SK-N-SH treated with all-trans-retinoic acid at 6 μM for 48 hours (cell line): ENCODE results near the gene TEKTIP1.
"Not testable (repeated sequence)": the region's sequence is repeated elsewhere in the genome, so short reads cannot be mapped to it uniquely, and the experiment has no call there.

Experiments
- ATAC-seq: fragments of 200-7000 bp; cut with Tn5 transposase; 3 replicates; pipeline ENCODE4 v1.9.1; 2020; ENCODE audit warnings: mild to moderate bottlenecking, moderate library complexity
- ARNTL ChIP-seq: fragments of 450-650 bp; formaldehyde crosslinking; IDR thresholded peaks from 2 replicates; pipeline ENCODE4 v1.5.0; 2020; ENCODE audit warnings: low read depth, mild to moderate bottlenecking, moderate library complexity, borderline replicate concordance
- GLIS3 ChIP-seq: fragments of 250-450 bp; sonication (Bioruptor Pico); IDR thresholded peaks from 2 replicates; pipeline ENCODE4 v1.5.0; 2020; ENCODE audit warnings: mild to moderate bottlenecking, moderate library complexity
- ISL1 ChIP-seq: fragments of 250-450 bp; sonication (Bioruptor Pico); IDR thresholded peaks from 2 replicates; pipeline ENCODE4 v2.1.2; 2022; ENCODE audit warnings: mild to moderate bottlenecking, moderate library complexity
- OSR1 ChIP-seq: fragments of 250-450 bp; sonication (Bioruptor Pico); IDR thresholded peaks from 2 replicates; pipeline ENCODE4 v1.8.0; 2022; ENCODE audit warnings: moderate library complexity, mild to moderate bottlenecking, inconsistent platforms
- POU6F1 ChIP-seq: fragments of 250-450 bp; sonication (Bioruptor Pico); IDR thresholded peaks from 2 replicates; pipeline ENCODE4 v1.8.0; 2021; ENCODE audit warnings: low read depth, mild to moderate bottlenecking, moderate library complexity, borderline replicate concordance
- PPARA ChIP-seq: fragments of 250-450 bp; sonication (Bioruptor Pico); IDR thresholded peaks from 2 replicates; pipeline ENCODE4 v1.5.0; 2020; ENCODE audit warnings: mild to moderate bottlenecking, borderline replicate concordance
- RARB ChIP-seq: fragments of 250-450 bp; sonication (Bioruptor Pico); IDR thresholded peaks from 2 replicates; pipeline ENCODE4 v1.8.0; 2021; ENCODE audit warnings: mild to moderate bottlenecking, moderate library complexity
- SNAI2 ChIP-seq: fragments of 250-450 bp; sonication (Bioruptor Pico); IDR thresholded peaks from 2 replicates; pipeline ENCODE4 v1.5.0; 2020; ENCODE audit warnings: mild to moderate bottlenecking, moderate library complexity
- TCF4 ChIP-seq: fragments of 250-450 bp; sonication (Bioruptor Pico); IDR thresholded peaks from 2 replicates; pipeline ENCODE4 v1.8.0; 2021; ENCODE audit warnings: mild to moderate bottlenecking, moderate library complexity, borderline replicate concordance
- TSHZ2 ChIP-seq: fragments of 250-450 bp; sonication (Bioruptor Pico); IDR thresholded peaks from 2 replicates; pipeline ENCODE4 v1.5.0; 2020; ENCODE audit warnings: mild to moderate bottlenecking, moderate library complexity
- ZC3H10 ChIP-seq: fragments of 250-450 bp; sonication (Bioruptor Pico); IDR thresholded peaks from 2 replicates; pipeline ENCODE4 v1.5.1; 2021; ENCODE audit warnings: mild to moderate bottlenecking, moderate library complexity
- ZFP3 ChIP-seq: fragments of 250-450 bp; sonication (Bioruptor Pico); IDR thresholded peaks from 2 replicates; pipeline ENCODE4 v1.5.0; 2020; ENCODE audit warnings: mild to moderate bottlenecking, moderate library complexity
- ZFP30 ChIP-seq: fragments of 450-650 bp; formaldehyde crosslinking; IDR thresholded peaks from 2 replicates; pipeline ENCODE4 v1.5.0; 2022; ENCODE audit warnings: mild to moderate bottlenecking, moderate library complexity
- ZNF565 ChIP-seq: fragments of 450-650 bp; formaldehyde crosslinking; conservative IDR thresholded peaks from 2 replicates; pipeline ENCODE4 v1.5.0; 2020; ENCODE audit warnings: low read depth, mild to moderate bottlenecking, moderate library complexity
- ZNF70 ChIP-seq: fragments of 450-650 bp; formaldehyde crosslinking; IDR thresholded peaks from 2 replicates; pipeline ENCODE4 v1.5.0; 2020; ENCODE audit warnings: mild to moderate bottlenecking, moderate library complexity
- TF ChIP-seq, protein P1 (sequence below): fragments of 250-450 bp; sonication (Bioruptor Pico); IDR thresholded peaks from 2 replicates; pipeline ENCODE4 v1.5.1; 2021; ENCODE audit warnings: mild to moderate bottlenecking, moderate library complexity
- TF ChIP-seq, protein P2 (sequence below): fragments of 250-450 bp; sonication (Bioruptor Pico); IDR thresholded peaks from 2 replicates; pipeline ENCODE4 v1.5.1; 2020; ENCODE audit warnings: low read depth, mild to moderate bottlenecking, moderate library complexity
- TF ChIP-seq, protein P3 (sequence below): fragments of 250-450 bp; sonication (Bioruptor Pico); IDR thresholded peaks from 2 replicates; pipeline ENCODE4 v1.8.0; 2020; ENCODE audit warnings: mild to moderate bottlenecking, moderate library complexity, borderline replicate concordance

The TEKTIP1 gene

DNA sequence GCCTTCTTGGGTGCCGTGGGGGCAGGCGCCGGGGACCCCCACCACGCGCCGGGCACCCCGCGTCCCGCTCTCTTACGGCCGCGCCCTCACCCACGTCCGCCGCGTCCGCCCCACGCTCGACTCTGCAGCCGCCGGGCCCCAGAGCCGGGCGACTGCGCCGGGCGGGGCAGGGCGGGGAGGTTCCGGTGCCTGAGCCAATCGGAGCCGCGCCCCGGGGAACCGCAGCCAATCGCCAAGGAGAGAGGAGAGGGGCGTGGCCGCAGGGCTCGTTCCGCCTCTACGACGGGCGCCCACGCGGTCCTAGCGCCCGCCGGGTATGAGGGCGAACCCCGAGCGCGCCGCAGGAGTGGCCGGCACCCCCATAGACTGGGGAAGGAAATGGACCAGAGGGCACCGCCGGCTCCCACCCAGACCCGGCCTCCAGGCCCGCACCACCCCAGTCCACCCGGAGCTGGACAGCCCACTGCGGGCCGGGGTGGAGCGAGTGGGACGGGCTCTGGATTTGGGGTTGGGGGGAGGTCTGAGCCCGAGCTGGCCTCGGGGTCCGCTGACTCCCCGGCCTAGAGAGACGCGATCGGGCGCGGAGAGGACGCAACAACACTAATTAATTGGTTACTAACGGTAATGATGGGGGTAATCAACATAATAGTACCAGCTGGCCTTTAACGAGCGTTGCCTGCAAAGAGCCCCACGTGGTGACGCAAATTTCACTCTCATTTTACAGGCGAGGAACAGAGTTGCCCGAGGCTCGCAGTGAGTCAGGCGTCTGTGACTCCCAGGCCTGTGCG lies 18.7 kb downstream of the TEKTIP1 start, which contains the start of gene MFSD12:
TSS of gene MFSD12 (minus strand) at position 126 of the 788 bp plus-strand sequence. CDS start 183 bp downstream, outside the sequence.
- no peak for TF ChIP-seq ZFP3 (CRISPR knock-in tag)
- peak; percentile 34; the same call in 1 of the 2 replicates for TF ChIP-seq TSHZ2 (CRISPR knock-in tag)
- no peak for TF ChIP-seq GLIS3
- peak; percentile 43; the same call in 1 of the 2 replicates for TF ChIP-seq TCF4 (CRISPR knock-in tag)
- TF ChIP-seq, all 23 proteins: peak for 2
- ATAC-seq = peak; percentile 97

DNA sequence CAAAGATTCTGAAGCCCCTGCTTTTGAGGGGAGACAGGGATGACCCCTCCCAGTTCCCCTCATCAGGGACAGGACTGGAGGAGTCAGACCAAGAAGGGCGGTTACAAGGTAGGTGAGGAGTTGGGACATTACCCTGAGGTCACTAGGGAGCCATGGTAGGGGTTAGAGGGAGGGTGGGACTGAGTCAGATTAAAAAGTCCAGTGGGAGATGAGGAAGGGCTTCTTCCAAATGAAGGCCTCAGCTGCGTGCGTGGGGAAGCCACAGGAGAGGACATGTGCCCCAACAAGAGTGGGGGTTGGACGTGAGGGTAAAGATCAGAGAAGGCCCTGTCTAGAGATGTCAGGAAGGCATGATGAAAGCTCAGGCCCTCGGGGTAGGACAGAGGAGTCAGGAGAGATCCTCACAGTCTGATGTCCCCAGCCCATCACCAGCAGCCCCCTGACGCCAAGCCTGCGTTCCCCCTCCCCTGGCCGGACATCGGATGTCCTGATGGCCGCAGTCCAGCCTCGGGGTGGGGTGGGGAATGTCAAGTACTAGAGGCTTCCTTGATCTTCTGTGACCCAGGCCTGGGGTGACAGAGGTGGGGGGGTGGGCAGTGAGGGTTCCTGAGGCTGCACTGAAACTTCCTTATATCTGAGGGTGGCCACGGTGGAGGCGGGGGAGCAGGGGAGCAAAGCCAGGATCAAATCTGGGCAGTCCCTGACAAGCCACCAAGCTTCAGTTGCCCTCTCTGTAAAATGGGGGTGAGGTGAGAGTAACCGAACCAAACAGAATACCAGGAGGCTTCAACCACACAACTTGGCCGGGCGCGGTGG lies 24.9 kb downstream of the TEKTIP1 start:
- TF ChIP-seq ZNF70 (CRISPR knock-in tag) (no peak), ZFP3 (CRISPR knock-in tag) (no peak), POU6F1 (CRISPR knock-in tag) (no peak), GLIS3 (no peak), ZC3H10 (CRISPR knock-in tag) (no peak), TCF4 (CRISPR knock-in tag) (no peak), PPARA (no peak), SNAI2 (CRISPR knock-in tag) (no peak), OSR1 (CRISPR knock-in tag) (no peak), ZFP30 (no peak), RARB (CRISPR knock-in tag) (no peak), ARNTL (CRISPR knock-in tag) (no peak)
- TF ChIP-seq, protein P1, sequence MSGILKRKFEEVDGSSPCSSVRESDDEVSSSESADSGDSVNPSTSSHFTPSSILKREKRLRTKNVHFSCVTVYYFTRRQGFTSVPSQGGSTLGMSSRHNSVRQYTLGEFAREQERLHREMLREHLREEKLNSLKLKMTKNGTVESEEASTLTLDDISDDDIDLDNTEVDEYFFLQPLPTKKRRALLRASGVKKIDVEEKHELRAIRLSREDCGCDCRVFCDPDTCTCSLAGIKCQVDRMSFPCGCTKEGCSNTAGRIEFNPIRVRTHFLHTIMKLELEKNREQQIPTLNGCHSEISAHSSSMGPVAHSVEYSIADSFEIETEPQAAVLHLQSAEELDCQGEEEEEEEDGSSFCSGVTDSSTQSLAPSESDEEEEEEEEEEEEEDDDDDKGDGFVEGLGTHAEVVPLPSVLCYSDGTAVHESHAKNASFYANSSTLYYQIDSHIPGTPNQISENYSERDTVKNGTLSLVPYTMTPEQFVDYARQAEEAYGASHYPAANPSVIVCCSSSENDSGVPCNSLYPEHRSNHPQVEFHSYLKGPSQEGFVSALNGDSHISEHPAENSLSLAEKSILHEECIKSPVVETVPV (CRISPR knock-in tag) = no peak
- ATAC-seq = no peak

DNA sequence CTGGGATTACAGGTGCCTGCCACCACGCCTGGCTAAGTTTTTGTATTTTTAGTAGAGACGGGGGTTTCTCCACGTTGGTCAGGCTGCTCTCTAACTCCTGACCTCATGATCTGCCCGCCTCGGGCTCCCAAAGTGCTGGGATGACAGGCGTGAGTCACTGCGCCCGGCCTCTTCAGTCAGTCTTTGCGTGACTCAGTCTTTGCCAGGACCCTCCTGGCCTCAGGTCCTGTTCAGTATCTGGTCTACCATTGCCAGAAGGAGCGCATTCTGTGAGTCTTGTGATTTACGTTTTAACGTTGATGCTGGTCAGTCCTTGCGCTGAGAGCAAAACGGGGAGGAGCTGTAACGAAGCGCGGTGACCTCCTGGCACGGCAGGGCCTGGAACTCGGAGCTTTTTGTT lies 26.2 kb downstream of the TEKTIP1 start:
- ATAC-seq = peak; percentile 86
- TF ChIP-seq, protein P2, sequence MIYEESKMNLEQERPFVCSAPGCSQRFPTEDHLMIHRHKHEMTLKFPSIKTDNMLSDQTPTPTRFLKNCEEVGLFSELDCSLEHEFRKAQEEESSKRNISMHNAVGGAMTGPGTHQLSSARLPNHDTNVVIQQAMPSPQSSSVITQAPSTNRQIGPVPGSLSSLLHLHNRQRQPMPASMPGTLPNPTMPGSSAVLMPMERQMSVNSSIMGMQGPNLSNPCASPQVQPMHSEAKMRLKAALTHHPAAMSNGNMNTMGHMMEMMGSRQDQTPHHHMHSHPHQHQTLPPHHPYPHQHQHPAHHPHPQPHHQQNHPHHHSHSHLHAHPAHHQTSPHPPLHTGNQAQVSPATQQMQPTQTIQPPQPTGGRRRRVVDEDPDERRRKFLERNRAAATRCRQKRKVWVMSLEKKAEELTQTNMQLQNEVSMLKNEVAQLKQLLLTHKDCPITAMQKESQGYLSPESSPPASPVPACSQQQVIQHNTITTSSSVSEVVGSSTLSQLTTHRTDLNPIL = no peak
- TF ChIP-seq GLIS3 = no peak
- TF ChIP-seq PPARA = no peak
- TF ChIP-seq, protein P3, sequence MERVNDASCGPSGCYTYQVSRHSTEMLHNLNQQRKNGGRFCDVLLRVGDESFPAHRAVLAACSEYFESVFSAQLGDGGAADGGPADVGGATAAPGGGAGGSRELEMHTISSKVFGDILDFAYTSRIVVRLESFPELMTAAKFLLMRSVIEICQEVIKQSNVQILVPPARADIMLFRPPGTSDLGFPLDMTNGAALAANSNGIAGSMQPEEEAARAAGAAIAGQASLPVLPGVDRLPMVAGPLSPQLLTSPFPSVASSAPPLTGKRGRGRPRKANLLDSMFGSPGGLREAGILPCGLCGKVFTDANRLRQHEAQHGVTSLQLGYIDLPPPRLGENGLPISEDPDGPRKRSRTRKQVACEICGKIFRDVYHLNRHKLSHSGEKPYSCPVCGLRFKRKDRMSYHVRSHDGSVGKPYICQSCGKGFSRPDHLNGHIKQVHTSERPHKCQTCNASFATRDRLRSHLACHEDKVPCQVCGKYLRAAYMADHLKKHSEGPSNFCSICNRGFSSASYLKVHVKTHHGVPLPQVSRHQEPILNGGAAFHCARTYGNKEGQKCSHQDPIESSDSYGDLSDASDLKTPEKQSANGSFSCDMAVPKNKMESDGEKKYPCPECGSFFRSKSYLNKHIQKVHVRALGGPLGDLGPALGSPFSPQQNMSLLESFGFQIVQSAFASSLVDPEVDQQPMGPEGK (CRISPR knock-in tag) = no peak
- no peak for TF ChIP-seq ISL1
- TF ChIP-seq ZFP3 (CRISPR knock-in tag) = no peak
- TF ChIP-seq ZFP30 = no peak
- no peak for TF ChIP-seq ZNF565 (CRISPR knock-in tag)
- no peak for TF ChIP-seq TCF4 (CRISPR knock-in tag)

DNA sequence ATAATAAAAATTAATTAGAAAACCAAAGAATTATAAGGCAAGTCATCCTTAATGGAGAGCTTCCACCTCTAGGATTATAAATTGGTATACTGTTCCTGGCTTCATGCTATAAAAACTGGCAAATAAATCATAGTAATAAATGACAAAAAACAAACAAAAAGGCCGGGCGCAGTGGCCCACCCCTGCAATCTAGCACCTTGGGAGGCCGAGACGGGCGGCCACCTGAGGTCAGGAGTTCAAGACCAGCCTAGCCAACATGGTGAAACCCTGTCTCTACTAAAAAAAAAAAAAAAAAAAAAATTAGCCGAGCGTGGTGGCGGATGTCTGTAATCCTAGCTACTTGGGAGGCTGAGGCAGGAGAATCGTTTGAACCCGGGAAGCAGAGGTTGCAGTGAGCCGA lies 31.1 kb downstream of the TEKTIP1 start:
- ATAC-seq = not testable (repeated sequence)
